LHCN-M2 (cell line): ENCODE data around the gene CAMKMT. TPM values are rescaled to one million over a fixed set of nuclear protein-coding genes. Genes with fewer than 3 reads are reported as not detected.
A peak's percentile ranks its signal among the peaks of the same experiment; 100 is the strongest.
"Not testable (repeated sequence)": the region's sequence is repeated elsewhere in the genome, so short reads cannot be mapped to it uniquely, and the experiment has no call there.

Source experiments
- DNase-seq: peaks from one replicate; pipeline ENCODE4 v3.0.0-alpha.2; 2012; ENCODE audit warnings: low read depth
- total RNA-seq: library from RNA; depleted of rRNA; stranded (reverse); fragments of >200 nt; gene quantifications from 2 replicates; pipeline ENCODE4 v1.2.3, GENCODE V29; 2014

The CAMKMT gene
- total RNA-seq, 1 experiment from 2014 or later, result 10.1 TPM

GRCh38 chr2:44498551-44498950 lies 136.8 kb downstream of the CAMKMT start:
- DNase-seq, result peak; percentile 33

- DNase-seq, result not testable (repeated sequence)
Observed at GRCh38 chr2:44505664-44506063, 143.9 kb downstream of the CAMKMT start.

GRCh38 chr2:44510246-44510645 lies 148.5 kb downstream of the CAMKMT start:
- DNase-seq, result no peak

GRCh38 chr2:44515416-44515815 lies 153.7 kb downstream of the CAMKMT start:
- DNase-seq, result peak; percentile 59

GRCh38 chr2:44519026-44519425 lies 157.3 kb downstream of the CAMKMT start:
- DNase-seq, result no peak

GRCh38 chr2:44522846-44523245 lies 161.1 kb downstream of the CAMKMT start:
- DNase-seq, result no peak

- DNase-seq, result no peak
Observed at GRCh38 chr2:44524347-44524926, 162.7 kb downstream of the CAMKMT start.

GRCh38 chr2:44526352-44526751 lies 164.6 kb downstream of the CAMKMT start:
- no peak for DNase-seq

- DNase-seq, result peak; percentile 84
Observed at GRCh38 chr2:44528595-44528994, 166.8 kb downstream of the CAMKMT start.

- DNase-seq, result peak; percentile 28
Observed at GRCh38 chr2:44529448-44529847, 167.7 kb downstream of the CAMKMT start.

GRCh38 chr2:44531289-44531688 lies 169.5 kb downstream of the CAMKMT start:
- DNase-seq, result peak; percentile 83

GRCh38 chr2:44532031-44532430 lies 170.3 kb downstream of the CAMKMT start:
- DNase-seq, result no peak

- no peak for DNase-seq
Observed at GRCh38 chr2:44533508-44533907, 171.8 kb downstream of the CAMKMT start.

- DNase-seq, result no peak
Observed at GRCh38 chr2:44535376-44535775, 173.6 kb downstream of the CAMKMT start.

GRCh38 chr2:44537264-44537663 lies 175.5 kb downstream of the CAMKMT start:
- peak; percentile 45 for DNase-seq

GRCh38 chr2:44542520-44542919 lies 180.8 kb downstream of the CAMKMT start:
- no peak for DNase-seq

- peak; percentile 33 for DNase-seq
Observed at GRCh38 chr2:44543773-44544725, 182.3 kb downstream of the CAMKMT start.

- peak; percentile 32 for DNase-seq
Observed at GRCh38 chr2:44545005-44545404, 183.3 kb downstream of the CAMKMT start.

GRCh38 chr2:44546459-44547127 lies 184.8 kb downstream of the CAMKMT start:
- DNase-seq, result no peak

- peak; percentile 32 for DNase-seq
Observed at GRCh38 chr2:44547718-44548117, 186.0 kb downstream of the CAMKMT start.

- DNase-seq, result no peak
Observed at GRCh38 chr2:44548221-44549098, 186.7 kb downstream of the CAMKMT start.
